Spleen (tissue), 7 donors: Measurements from ENCODE around the gene NTRK2.

Experiments
- CTCF ChIP-seq, 11 experiments: fragments of 200-600 bp in 7 of 11; fragments of 450-650 bp in 4 of 11; sonication (generic) in 4 of 11; IDR thresholded peaks in 8 of 11; conservative IDR thresholded peaks in 3 of 11; 1 replicate in 7 of 11; 2 replicates in 4 of 11; pipeline versions ENCODE4 v1.4.0 to v1.8.0; 2016 to 2021; ENCODE audit warnings: antibody characterized with exemption in 11 of 11, inconsistent platforms in 4 of 11, mild to moderate bottlenecking in 1 of 11
- POLR2A ChIP-seq, 3 donors: fragments of 450-650 bp; IDR thresholded peaks; one replicate each; pipeline ENCODE4 v1.5.1; 2017; ENCODE audit warnings: antibody characterized with exemption in 3 of 3, mild to moderate bottlenecking in 1 of 3
- POLR2AphosphoS5 ChIP-seq, 3 donors: sonication (generic); formaldehyde crosslinking; IDR thresholded peaks; one replicate each; pipeline ENCODE4 v1.5.1; 2017; ENCODE audit warnings: antibody characterized with exemption in 3 of 3
- donor health status: DM: no; HTN: no; CAD: no; lungs with moderate emphysema.
- donor health status: DM: no; HTN: no; CAD: no.
- donor health status: DM: no; HTN: no; CAD: no.

- TF ChIP-seq CTCF (IDR thresholded peaks at IDR 0.05 in 8 of 11, conservative IDR thresholded peaks at IDR 0.05 in 3 of 11) (no peak), POLR2AphosphoS5 (IDR thresholded peaks at IDR 0.05) (no peak), POLR2A (IDR thresholded peaks at IDR 0.05) (no peak)
Measured at GRCh38 chr9:84966876-84967830, 297.6 kb downstream of the NTRK2 start.
